GM19468 (cell line): ENCODE measurements around the gene DOCK2.

Experiments
- ATAC-seq: cut with Tn5 transposase; IDR thresholded peaks from one replicate; pipeline ENCODE4 v1.9.1; 2021; ENCODE audit warnings: mild to moderate bottlenecking, moderate library complexity, moderate number of reproducible peaks; ENCODE audit not compliant: unreplicated experiment; ENCODE audit errors: extremely low read depth

Gene DOCK2

DNA sequence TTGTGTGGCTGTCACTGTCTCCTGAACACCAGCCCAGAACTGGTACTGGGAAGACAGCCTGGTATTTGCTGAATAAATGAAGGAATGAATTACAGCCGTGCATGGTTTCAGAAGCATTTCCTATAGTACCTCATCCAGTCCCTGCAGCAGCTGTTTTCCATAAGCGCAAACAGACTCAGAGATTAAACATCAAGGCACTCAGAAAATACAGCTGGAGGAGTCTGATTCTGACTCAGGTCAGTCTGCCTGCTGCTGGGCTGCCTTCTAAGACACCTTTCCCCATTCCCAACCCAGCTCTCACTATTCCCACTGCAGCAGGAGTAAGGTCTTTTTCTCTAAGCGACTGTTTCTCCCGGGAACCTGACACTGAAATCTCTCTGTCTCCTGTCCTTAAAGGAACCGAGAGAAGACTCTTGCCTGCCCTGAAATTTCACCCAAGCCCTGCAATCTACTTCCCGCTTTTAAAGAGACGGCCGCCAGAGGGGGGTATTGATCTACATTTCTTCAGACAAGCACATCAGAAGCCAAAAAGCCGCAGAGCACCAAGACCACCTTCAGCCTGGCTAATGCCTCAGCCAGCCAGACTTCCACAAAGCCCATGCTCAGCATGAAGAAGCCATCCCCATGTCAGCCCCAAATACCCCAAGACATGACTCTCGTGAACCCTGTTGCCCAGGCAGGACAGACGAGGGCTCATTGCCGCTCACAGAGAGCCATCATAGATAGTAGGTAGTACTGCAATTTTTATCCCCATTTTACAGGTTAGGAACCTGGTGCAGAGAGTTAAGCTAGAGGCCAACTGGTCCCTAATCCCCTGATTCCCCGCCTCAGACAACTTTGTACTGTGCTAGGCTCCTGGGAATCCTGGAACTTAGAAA is 463.2 kb downstream of the DOCK2 start:
- ATAC-seq, result no peak

DNA sequence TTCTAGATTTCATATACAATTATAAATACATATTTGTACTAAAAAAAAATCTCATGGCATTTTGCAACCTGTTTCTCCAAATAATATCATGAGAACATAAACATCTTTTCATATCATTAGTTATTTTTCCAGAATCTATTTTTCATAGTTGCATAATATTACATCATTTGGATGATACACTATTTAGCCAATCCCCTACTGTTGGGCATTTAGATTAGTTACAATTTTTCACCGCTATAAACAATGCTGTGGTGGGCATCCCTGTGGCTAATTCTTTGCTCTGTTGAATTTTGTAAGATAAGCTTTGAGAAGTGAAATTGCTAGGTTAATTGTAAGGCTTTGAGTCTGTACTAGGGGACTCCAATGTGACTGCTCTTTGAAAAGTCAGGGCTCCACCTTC is 466.4 kb downstream of the DOCK2 start:
- ATAC-seq, result no peak

DNA sequence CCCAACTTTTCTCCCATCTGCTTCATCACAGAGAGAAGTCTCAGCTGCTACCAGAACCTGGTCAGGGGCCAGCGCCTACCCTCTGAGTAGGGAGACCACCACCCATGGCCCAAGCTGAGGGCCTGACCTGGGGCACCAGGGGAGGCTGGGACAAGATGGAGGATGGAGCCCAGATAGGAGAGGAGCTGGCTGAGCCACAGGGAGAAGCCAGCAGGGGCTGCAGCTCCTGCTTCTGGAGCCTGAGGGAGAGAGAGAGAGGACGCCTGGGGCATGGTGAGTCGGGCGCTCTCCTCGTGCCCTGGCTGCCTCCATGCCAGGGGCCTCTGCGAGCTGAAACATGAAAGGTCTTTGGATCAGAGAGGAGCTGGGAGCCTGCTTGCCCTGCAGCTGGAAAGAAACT is 467.2 kb downstream of the DOCK2 start:
- no peak for ATAC-seq

DNA sequence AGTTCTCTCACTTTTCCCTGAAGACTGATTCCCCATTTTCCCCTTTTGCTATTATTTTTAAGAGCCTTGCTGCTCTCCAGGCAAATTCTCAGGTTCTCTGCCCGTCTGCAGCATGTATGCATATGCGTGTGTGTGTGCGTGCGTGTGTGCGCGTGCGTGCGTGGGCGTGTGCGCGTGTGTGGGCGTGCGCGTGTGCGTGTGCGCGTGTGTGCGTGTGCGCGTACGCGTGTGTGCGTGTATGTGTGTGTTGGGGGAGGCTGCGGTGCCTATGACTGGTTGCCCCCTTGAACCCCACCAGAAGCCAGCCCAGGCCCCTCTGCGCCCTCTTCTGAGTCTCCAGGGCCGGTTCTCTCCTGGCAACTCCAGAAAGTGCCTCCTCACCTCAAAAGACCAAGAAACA is 467.6 kb downstream of the DOCK2 start:
- no peak for ATAC-seq

DNA sequence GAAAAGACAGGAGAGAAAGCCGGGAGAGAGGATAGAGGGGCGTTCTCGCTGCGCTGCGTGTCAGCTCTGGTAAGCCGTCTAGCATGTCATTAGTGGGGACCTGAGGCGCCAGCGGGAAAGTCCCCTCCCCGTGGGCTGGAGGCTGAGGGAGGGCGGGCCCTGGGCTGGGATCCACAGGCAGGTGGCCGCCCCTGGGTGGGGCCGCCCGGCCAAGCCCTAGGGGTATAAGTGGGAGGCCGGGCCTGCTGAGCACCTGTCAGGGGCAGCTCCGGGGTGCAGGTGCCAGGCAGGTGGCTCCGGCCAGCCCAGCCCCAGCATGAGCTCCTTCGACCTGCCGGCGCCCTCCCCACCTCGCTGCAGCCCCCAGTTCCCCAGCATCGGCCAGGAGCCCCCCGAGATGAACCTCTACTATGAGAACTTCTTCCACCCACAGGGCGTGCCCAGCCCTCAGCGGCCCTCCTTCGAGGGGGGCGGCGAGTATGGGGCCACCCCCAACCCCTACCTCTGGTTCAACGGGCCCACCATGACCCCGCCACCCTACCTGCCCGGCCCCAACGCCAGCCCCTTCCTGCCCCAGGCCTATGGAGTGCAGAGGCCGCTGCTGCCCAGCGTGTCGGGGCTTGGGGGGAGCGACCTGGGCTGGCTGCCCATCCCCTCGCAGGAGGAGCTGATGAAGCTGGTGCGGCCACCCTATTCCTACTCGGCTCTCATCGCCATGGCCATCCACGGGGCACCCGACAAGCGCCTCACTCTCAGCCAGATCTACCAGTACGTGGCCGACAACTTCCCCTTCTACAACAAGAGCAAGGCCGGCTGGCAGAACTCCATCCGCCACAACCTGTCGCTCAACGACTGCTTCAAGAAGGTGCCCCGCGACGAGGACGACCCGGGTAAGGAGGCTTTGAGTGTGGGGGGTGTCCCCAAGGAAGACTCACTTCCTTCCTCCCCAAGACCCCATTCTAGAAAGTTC is 468.9 kb downstream of the DOCK2 start, which contains the start of gene FOXI1:
Gene FOXI1, plus strand, starts transcription at position 256 of the 970 bp plus-strand sequence. Its CDS starts 61 bp downstream, at position 317.
- ATAC-seq, result no peak

DNA sequence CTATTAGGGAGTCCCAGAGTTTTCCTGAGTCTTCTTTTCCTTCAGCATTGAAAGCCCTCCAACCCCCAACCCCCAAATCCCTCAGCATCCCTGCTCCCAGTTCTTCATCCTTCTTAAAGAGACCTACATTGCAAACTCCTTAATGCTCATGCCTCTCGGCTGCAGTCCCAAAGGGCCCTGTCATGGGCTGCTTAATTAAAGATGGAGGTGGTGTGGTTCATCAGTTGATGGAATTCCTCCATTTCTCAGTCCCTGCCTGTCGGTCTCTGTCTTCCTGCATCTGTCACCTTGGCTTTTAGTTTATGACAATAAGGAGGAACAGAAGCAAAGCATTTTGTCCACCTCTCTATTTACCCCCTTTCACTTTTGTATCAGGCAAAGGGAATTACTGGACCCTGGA is 470.6 kb downstream of the DOCK2 start:
- no peak for ATAC-seq

DNA sequence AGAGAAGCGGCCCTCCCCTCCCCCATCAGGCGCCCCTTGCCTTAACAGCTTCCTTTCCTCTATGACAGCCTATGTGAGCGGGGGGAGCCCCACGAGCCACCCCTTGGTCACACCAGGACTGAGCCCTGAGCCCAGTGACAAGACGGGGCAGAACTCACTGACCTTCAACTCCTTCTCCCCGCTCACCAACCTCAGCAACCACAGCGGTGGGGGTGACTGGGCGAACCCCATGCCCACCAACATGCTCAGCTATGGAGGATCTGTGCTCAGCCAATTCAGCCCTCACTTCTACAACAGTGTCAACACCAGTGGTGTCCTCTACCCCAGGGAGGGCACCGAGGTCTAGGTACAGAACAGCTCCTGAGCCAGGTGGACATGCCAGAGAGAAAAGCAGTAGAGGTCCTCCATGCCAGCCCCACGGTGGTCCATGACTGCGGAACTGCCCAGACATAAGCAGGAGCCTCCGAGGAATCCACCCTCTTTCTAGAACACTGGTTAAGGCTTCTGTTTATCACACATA is 471.3 kb downstream of the DOCK2 start:
- no peak for ATAC-seq

DNA sequence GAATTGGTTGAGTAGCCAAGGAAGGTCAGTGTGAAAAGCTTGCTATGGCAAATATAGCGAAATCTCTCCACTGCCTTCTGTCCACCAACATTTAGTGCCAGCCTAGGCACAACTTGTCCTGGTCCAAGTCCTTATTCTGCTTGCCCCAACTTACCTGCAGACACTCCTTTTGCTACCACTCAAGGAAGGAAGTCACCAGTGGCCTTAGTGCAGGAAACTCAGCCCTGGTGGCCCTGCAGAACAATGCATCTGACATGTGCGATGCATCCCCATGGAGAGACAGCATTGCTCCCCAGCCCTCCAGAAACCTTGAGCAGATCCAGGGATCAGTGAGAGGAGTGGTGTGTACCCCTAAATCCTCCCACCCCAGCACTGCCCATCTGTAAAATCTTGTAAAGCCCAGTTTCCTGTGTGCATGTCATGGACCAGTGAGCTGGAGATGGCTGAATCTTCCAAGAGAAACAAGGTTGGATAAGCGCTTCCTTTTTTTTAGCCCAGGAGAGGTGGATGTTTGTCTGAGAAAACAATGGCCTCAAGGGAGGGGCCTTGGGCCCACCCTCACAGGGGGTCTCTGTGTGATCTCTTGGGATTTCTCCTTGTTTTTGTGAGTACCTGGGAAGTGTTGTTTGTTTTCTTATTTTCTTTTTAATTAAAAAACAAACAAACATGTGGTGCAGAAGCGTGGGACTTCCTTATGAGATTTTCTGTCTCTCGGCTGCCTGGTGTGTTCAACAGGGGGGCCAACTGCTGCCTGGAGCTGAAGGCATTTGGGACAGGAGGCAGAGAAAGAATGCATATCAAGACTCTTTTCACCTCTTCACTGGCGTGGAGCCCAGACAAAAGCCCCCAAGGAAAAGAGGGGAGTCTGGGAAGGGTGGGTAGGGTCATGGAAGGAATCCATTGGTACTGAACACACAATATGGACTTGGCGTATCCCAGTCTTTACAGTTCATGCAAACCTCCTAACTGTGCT is 472.3 kb downstream of the DOCK2 start:
- ATAC-seq, result no peak

DNA sequence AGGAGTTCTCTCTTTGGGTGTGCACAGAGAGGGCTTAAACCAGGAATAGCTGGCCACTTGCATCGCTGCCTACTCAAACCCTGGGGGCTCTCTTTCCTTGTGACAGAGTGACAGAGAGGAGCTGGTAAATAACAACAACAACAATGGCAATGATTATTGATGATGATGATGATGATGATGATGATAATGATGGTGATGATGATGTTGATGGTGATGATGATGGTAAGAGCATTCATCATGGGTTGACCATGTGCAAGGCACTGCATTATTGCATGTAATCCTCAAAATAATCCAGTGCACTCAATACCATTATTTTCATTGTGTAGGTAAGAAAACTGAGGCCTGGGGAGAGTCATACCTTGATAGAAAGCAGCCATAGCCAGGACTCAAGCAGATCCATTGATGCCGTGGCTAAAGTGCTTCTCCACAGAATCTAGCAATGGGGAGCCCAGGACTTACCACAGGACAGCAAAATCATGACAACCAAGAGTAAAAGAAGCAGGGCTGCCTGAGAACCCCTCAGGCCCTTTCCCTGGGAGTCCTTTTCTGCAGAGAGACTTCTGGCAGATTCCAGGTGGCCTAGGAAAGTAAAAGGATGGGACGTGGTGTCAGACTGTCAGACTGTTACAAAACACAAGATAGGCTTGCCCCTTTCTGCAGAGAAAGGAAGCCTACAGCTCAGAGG is 473.5 kb downstream of the DOCK2 start:
- no peak for ATAC-seq

DNA sequence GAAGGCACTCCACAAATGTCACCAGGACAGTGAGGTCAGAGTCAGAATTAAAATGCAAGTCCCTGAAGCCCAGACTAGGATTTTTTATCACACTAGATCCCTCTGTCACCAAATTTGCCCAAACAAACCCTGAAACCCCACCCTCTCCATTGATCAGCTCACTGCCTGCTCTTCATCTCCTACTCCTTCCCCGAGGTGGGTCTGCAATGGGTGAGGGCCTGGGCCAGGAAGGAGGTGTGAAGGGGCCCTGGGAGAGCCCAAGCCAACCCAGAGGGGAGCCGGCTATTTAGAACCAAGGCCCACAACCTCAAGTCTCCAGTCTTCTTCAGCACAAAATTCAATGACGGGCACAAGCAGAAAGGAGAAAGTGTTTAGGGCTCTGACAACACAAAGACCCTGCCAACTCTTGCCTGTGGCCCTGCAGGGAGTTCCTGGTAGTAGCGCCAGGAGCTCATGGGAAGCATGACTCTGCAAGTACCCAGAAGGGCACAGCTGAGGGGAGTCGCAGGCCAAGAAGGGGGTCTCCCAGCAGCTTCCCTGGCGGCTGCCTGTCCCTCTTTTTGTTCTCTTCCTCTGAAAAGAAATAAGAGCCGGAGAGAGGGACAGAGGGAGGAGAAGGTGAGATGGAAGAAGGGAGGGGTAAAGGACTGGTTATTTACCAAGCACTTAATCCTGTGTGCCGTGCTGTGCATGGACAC is 474.2 kb downstream of the DOCK2 start:
- no peak for ATAC-seq

DNA sequence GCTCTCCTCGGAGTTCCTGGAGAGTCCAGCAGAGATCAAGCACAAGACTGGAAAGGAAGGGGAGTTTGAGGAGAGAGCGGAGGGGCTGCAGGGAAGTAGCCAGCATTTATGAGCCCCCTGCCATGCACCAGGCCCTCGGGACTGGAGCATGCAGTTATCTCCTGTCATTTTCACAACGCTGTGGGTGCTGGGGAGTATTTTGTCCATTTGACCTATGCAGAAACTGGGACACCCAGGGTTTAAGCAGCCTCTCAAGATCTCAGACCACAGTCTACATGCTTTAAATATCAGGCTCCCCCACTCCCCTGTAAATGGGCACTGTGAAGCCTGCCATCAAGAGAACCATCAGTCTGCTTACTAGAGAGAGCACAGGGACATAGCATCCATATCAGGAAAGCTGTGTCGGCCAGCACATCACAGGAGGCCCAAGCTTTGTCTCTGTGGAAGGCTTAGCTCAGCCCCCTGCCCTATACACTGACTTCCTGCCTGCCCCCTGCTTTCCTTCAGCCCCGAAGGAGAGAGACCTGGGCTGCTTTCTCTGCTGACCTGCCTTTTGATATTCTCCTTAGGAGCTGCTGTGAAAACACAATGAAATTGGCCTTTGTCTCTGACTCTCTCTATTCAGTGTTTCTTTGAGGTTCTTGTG is 475.9 kb downstream of the DOCK2 start:
- no peak for ATAC-seq

DNA sequence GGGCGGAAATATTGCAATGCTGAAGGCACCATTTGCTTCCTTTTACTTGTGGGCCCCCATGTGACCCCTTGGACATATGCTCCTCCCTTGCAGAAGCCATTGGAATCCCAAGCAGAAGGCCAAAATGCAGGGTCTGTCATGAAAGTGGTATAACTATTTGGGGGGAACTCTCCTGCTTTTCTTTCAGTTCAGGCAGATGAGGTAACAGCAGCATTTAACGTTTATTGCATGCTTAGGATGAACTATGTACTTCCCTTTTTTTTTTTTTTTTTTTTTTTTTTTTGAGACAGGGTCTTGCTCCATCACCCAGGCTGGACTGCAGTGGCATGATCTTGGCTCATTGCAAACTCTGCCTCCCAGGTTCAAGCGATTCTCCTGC is 476.4 kb downstream of the DOCK2 start:
- no peak for ATAC-seq

DNA sequence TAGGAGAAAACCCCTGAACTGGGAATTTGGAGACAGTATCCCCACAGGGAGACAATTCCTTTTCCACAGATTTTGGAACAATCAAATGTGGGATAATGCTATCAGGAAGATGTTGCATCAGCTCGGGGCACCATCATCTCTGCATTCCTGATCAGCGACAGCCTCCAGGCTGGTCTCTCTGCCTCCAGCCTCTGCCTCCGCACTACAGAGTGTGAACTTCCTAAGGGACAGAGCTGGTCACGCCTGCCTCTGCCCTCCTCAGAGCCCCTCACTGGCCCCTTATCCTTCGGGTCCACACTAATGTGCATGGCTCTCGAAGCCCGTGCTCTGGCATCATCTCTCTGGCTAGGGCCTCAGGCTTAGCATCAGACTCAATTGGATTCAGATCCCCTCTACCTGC is 477.2 kb downstream of the DOCK2 start:
- no peak for ATAC-seq

DNA sequence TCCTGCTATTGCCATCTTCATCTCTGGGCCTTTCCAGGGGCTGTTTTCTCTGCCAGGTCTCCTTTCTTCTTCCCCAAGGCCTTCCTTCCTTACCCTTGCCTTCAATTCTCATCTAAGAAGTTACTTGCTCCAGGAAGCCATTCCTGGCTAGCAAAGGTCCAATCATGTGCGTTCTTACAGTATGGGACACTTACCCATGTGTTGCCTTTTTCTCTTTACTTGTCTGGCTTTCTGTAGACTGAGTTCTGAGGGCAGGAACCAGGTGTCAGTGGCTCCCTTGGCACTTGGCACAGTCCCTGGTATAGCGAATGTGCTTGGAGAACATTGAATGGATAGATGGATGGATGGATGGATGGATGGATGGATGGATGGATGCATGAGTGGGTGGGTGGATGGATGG is 478.9 kb downstream of the DOCK2 start:
- no peak for ATAC-seq

DNA sequence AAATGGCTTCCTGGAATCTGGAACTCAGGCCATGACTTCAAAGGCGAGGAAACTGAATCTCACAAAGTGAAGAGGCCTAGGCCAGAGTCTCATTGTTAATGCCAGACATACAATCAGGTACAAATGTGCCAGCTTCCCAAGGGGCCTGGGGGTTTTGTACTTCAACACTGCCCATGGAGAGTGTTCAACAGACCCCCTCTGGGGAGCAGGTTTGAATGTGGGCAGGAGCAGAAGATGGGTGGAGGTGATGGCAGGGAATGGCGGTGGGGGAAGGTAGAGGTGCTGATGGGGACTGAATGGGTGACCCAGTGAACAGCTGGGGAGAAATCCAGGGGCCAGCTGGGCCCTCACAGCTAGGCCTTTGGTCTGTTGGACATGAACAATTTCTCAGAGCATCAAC is 480.7 kb downstream of the DOCK2 start:
- no peak for ATAC-seq

DNA sequence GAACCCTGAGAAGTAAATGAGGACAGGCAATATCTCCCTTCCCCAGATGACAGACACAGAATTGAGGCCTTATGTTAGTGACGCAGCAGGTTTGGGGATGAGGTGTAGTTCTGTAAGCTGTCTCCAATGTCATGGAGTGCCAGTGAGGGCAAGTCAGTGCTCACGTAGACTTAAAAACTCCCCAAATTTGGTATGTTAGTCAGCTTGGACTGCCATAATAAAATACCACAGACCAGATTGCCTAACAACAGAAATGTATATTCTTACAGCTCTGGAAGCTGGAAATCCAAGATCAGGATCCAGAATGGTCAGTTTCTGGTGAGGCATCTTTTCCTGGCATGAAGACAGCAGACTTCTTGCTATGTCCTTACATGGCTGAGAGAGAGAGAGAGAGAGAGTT is 483.5 kb downstream of the DOCK2 start:
- ATAC-seq, result no peak

DNA sequence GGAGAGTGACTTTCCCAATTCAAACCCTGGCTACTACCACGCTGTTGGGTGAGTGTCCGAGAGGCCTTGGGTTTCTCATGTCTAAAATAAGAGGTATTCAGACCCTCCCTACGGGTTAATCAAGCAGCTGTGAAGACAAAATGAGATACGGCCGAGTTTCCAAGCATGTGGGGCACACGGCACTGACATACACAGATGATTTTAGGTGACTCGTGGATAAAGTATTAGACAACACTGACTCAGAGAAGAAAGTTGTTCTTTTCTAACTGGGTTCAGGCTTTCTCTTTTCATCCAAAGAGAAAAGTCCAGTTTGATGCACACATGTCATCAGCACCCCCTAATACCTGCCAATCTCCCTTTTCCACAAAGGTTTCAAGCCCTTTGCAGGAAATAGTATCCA is 484.2 kb downstream of the DOCK2 start:
- ATAC-seq, result no peak

DNA sequence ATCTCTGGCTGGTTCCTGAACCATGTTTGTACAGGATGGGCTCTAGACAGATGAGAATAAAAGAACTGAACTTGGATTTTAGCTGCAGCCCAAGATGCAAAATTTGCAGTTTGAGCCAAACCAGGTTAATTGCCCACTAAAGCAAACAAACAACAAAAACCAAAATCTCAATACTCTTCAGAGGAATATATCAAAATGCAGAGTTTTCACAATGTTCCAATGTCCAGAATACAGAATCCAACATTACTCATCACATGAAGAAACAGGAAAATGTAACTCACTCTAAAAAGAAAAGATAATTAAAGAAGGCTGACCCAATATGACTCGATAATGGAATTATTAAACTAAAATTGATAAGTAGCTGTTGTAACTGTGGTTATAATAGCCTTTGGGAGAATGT is 489.0 kb downstream of the DOCK2 start:
- ATAC-seq, result no peak
